COLO668 (cell line): ENCODE results near the gene LRRC74A.

Source experiments
- DNase-seq: peaks from one replicate; lab custom pipeline; 2025; ENCODE audit not compliant: unreplicated experiment; lab: John Stamatoyannopoulos, UW

LRRC74A gene

GRCh38 chr14:76808990-76809389, 17.2 kb upstream of the LRRC74A start:
- DNase-seq: no peak

GRCh38 chr14:76810525-76810924, 15.7 kb upstream of the LRRC74A start:
- DNase-seq: no peak

GRCh38 chr14:76810953-76811400, 15.2 kb upstream of the LRRC74A start:
- peak; percentile 23 for DNase-seq

DNA sequence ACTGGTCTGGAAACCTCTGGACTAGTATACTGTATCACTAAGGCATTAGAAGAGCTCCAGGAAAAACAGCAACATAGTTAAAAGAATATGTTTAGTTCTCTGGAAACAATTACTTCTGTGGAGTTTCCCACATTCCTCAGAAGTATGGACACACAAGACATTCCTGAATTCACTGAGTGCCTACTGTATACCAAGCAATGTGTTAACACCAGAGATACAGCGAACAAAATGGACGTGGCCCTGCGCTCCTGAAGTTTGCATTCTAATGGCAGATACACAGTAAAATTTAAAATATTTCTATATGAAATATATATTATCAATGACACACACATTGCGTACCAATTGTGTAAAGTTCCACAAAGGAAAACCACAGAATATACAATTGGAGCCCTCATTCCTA, 14.6 kb upstream of the LRRC74A start:
- DNase-seq: no peak

GRCh38 chr14:76812093-76812421, 14.2 kb upstream of the LRRC74A start:
- peak; percentile 58 for DNase-seq

DNA sequence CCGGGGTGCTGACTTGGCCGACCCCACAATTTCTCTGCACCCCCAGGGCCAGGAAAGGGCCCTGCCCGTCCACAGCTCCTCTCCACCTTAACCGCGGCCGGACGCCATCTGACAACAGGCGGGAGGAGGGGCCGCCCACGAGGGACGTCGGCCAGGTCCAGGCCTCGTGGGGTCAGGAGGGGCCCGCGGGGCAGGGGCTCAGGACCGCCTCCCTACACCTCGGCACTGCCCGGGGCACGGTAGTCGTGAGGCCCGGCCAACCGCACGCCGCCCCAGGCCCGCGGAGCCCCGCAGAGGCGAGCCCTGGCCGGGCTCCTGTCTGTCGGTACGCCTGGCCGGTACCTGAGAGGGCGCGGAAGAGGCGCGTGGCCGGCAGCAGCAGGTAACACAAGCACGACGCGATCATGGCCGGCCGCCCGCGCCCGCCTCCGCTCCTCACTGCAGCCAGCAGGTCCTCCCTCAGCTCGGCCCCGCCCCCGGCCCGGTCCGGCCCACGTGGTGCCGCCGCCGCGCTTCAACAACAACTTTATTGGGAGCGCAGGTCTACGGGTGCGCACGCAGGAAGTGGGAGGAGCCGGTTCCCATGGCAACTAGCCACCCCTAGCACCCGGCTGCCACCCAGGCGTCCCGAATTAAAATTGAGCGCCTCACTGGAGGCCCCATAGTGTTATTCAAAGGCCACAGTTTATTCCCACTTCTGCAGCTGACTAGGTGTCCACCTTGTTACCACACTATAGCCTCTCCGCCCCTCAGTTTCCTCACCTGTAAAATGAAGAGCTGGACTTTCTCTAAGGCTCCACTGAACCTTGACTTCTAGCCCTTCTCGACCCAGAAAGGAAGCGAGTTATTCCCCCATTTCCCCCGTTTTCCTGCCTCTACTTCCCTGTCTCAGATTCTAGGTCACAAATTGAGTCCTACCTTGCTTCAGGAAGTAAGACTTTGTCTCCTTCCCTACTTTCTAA, 13.5 kb upstream of the LRRC74A start, which contains the start of gene ANGEL1:
ANGEL1 (minus strand) TSS at position 461 of the 962 bp plus-strand sequence; CDS start at position 406, 55 bp downstream.
- DNase-seq: peak; percentile 99

GRCh38 chr14:76814726-76815645, 11.2 kb upstream of the LRRC74A start:
- no peak for DNase-seq

- DNase-seq: no peak
Observed at GRCh38 chr14:76820700-76821099, 5.5 kb upstream of the LRRC74A start.

DNA sequence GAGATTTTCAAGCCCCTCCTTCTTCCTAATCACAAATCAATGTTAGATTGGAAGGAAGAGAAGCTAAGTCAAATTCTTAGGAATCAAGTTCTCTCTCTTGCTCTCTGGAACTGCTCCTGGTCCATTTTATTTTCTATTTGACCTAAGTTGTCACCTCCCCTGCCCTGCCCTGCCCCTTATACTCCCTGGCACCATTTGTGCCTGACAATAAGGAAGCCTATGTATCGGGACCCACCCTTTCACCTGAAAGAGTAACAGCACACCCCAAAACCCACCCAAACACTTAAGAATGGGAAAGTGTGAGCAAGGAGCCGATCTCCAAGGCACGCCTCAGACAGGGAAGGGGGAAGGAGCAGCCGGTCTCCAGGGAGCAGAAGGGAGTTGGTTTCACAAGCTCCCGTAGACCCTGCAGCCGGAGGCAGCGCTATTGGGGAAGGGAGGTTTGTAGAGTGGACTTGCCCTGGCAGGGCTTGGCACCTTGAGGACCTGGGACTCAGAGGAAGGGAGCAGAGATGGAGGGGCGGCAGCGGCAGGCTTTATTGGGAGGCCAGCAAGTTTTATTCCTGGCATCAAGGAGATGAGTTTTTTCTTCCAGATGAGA, 1.6 kb downstream of the LRRC74A start:
- no peak for DNase-seq

DNA sequence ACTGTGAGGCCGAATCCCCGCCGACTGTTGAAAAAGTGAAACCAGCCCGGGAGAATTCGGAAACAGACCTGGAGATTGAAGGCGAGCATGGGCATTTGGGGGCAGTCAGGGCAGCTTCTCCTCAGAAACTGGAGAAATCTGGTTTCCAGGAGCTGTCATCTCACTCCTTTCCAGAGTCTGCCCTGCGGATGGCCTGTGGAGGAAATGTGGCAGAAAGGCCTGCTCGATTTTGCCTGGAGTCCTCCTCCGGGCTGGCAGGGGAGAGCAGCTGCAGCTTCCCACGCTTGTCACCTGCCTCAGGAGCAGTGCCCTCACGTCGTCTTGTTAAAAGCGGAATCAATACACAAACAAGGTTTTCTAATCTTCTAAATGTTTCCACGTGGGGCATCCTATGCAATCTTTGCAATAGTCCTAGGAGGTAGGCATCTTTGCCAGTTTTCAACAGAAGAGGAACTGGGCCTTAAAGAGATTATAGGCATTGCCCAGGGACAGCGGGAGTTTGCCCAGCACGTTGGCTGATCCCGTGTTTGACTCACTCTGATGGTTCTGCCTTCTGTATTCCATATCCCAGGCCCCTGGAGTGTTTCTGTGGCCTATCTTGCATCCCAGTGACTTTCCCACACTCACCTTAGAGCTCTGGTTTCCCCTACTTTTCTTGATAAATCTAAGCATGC, 2.3 kb downstream of the LRRC74A start:
- DNase-seq: peak; percentile 26

- no peak for DNase-seq
Observed at GRCh38 chr14:76829013-76829365, 2.8 kb downstream of the LRRC74A start.

GRCh38 chr14:76829650-76830421, 3.6 kb downstream of the LRRC74A start:
- peak; percentile 50 for DNase-seq

DNA sequence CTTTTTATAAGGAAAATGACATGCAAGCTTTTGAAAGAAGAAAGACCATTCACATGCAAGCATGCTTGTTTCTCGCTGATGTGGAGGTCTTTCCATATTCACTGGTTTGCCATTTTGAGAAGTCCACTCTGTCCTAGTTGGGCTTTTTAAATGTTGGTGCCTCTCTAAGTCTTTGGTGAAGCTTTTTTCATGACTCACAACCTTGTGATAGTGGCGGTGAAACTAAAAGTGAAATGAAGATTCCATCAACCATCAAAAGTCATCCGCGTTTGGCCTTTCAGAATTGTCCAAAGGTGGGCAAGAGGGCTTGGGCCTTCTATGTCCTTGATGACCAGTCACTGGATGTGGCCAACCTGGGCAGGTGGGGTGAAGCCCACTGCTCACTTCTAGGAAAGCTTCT, 4.3 kb downstream of the LRRC74A start:
- no peak for DNase-seq

GRCh38 chr14:76832503-76832988, 6.3 kb downstream of the LRRC74A start:
- no peak for DNase-seq

GRCh38 chr14:76833011-76833410, 6.8 kb downstream of the LRRC74A start:
- DNase-seq: no peak

GRCh38 chr14:76834241-76834661, 8.0 kb downstream of the LRRC74A start:
- peak; percentile 70 for DNase-seq

GRCh38 chr14:76836029-76836630, 9.9 kb downstream of the LRRC74A start:
- DNase-seq: no peak

DNA sequence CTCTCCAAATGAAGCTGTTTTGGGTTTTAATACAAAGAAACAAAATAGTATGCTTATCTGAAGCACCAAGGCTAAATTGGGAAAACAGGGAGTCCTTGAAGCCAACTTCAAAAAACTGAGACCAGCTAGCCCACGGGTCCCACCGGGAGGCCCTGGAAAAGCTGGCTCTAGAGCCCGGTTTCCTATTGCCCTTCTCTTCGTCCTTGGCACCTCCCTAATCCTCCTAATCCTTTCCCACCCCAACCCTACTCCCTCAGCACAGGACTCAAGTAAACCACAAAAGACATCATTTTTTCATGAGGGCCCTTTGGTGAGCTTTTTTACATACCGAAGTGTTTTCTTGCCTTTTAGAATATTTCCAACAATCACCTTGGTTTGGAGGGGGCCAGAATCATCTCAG, 11.3 kb downstream of the LRRC74A start:
- DNase-seq: no peak

DNA sequence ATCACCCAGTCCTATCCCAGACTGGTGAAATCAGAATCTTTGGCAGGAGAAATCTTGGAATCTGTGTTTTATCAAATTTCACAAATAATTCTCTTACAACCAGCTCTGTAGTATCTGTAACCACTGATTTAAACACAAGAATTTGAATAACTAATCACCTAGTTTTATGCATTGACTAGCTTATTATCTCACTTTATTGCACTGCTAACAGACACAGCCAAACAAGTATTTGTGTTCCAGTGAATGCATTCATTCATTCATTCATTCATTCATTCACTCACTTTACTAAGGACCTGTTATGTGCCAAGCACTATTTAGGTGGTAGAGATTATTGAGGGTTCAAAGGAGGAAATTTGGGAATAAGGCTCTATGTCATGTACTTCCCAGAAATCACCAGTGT, 16.2 kb downstream of the LRRC74A start:
- no peak for DNase-seq
